H9 (cell line): ENCODE data around the gene HIPK2. TPM values are rescaled to one million over a fixed set of nuclear protein-coding genes. Genes with fewer than 3 reads are reported as not detected.
A peak's percentile ranks its signal among the peaks of the same experiment; 100 is the strongest.

Source experiments
- DNase-seq: peaks from one replicate; pipeline ENCODE4 v3.0.0-alpha.2; 2017
- H2AFZ ChIP-seq: one replicate; pipeline ENCODE4 v1.6.1; 2013; ENCODE audit warnings: mild to moderate bottlenecking, low read length, control low read depth, moderate library complexity
- H2AK5ac ChIP-seq: 2 replicates; pipeline ENCODE4 v1.6.1; 2013; ENCODE audit warnings: low read length, control low read depth, mixed read lengths; ENCODE audit not compliant: insufficient read length
- H2BK120ac ChIP-seq: one replicate; pipeline ENCODE4 v1.6.1; 2013; ENCODE audit warnings: low read depth, mild to moderate bottlenecking, low read length, control low read depth, inconsistent platforms; ENCODE audit not compliant: poor library complexity, severe bottlenecking
- H2BK12ac ChIP-seq: 2 replicates; pipeline ENCODE4 v1.6.1; 2013; ENCODE audit warnings: low read length, control low read depth, mixed read lengths, low read depth; ENCODE audit not compliant: insufficient read length
- H2BK15ac ChIP-seq: 2 replicates; pipeline ENCODE4 v1.6.1; 2013; ENCODE audit warnings: low read depth, low read length, control low read depth
- H2BK20ac ChIP-seq: one replicate; pipeline ENCODE4 v1.6.1; 2013; ENCODE audit warnings: low read depth, mild to moderate bottlenecking, low read length, control low read depth, inconsistent platforms; ENCODE audit not compliant: poor library complexity, severe bottlenecking
- H2BK5ac ChIP-seq: 2 replicates; pipeline ENCODE4 v1.6.1; 2013; ENCODE audit warnings: low read length, control low read depth, mixed read lengths; ENCODE audit not compliant: insufficient read length
- H3K14ac ChIP-seq: 2 replicates; pipeline ENCODE4 v1.6.1; 2013; ENCODE audit warnings: low read length, control low read depth; ENCODE audit not compliant: insufficient read depth
- H3K18ac ChIP-seq: 2 replicates; pipeline ENCODE4 v1.6.1; 2013; ENCODE audit warnings: low read depth, mild to moderate bottlenecking, mixed read lengths, low read length, control low read depth; ENCODE audit not compliant: insufficient read length
- H3K23ac ChIP-seq: 2 replicates; pipeline ENCODE4 v1.6.1; 2013; ENCODE audit warnings: low read length, control low read depth, mixed read lengths, low read depth; ENCODE audit not compliant: insufficient read length
- H3K23me2 ChIP-seq: 2 replicates; pipeline ENCODE4 v1.6.1; 2013; ENCODE audit warnings: low read depth, mild to moderate bottlenecking, mixed read lengths, low read length, control low read depth; ENCODE audit not compliant: insufficient read length, poor library complexity, severe bottlenecking
- H3K27ac ChIP-seq: 2 replicates; pipeline ENCODE4 v1.5.1; 2013; ENCODE audit warnings: low read length, control low read depth, mixed read lengths, low read depth; ENCODE audit not compliant: insufficient read length
- H3K27me3 ChIP-seq: 2 replicates; pipeline ENCODE4 v1.6.1; 2013; ENCODE audit warnings: low read length, control low read depth, inconsistent platforms; ENCODE audit not compliant: insufficient read depth
- H3K4ac ChIP-seq: 2 replicates; pipeline ENCODE4 v1.6.1; 2013; ENCODE audit warnings: low read depth, mild to moderate bottlenecking, control low read depth, inconsistent platforms, low read length, moderate library complexity
- H3K4me1 ChIP-seq: 2 replicates; pipeline ENCODE4 v1.6.1; 2013; ENCODE audit warnings: low read length, control low read depth, inconsistent platforms; ENCODE audit not compliant: insufficient read depth
- H3K4me2 ChIP-seq: 2 replicates; pipeline ENCODE4 v1.6.1; 2013; ENCODE audit warnings: low read length, control low read depth, mixed read lengths; ENCODE audit not compliant: insufficient read length, insufficient read depth
- H3K56ac ChIP-seq: 2 replicates; pipeline ENCODE4 v1.6.1; 2013; ENCODE audit warnings: low read depth, mild to moderate bottlenecking, mixed read lengths, low read length, control low read depth; ENCODE audit not compliant: insufficient read length
- H3K79me1 ChIP-seq: 2 replicates; pipeline ENCODE4 v1.6.1; 2013; ENCODE audit warnings: low read depth, mild to moderate bottlenecking, moderate library complexity, low read length, control low read depth, inconsistent platforms; ENCODE audit not compliant: insufficient read depth, poor library complexity, severe bottlenecking
- H3K79me2 ChIP-seq: 2 replicates; pipeline ENCODE4 v1.6.1; 2013; ENCODE audit warnings: low read length, control low read depth, inconsistent platforms; ENCODE audit not compliant: insufficient read depth
- H3K9ac ChIP-seq: 2 replicates; pipeline ENCODE4 v1.6.1; 2013; ENCODE audit warnings: low read length, control low read depth, mixed read lengths; ENCODE audit not compliant: insufficient read length; ENCODE audit errors: extremely low read depth
- H3K9me3 ChIP-seq: one replicate; pipeline ENCODE4 v1.6.1; 2013; ENCODE audit warnings: low read depth, low read length, inconsistent platforms; ENCODE audit not compliant: control insufficient read depth
- H3T11ph ChIP-seq: one replicate; pipeline ENCODE4 v1.6.1; 2013; ENCODE audit warnings: mild to moderate bottlenecking, low read length, control low read depth, inconsistent platforms
- H4K20me1 ChIP-seq: one replicate; pipeline ENCODE4 v1.6.1; 2013; ENCODE audit not compliant: control insufficient read depth, insufficient read length, insufficient read depth
- H4K5ac ChIP-seq: 2 replicates; pipeline ENCODE4 v1.6.1; 2013; ENCODE audit warnings: low read depth, mild to moderate bottlenecking, mixed read lengths, low read length, control low read depth; ENCODE audit not compliant: insufficient read length
- H4K8ac ChIP-seq: replicated peaks from 2 replicates; pipeline ENCODE4 v1.6.1; 2013; ENCODE audit warnings: low read length, control low read depth, mixed read lengths, low read depth; ENCODE audit not compliant: insufficient read length
- H4K91ac ChIP-seq: 2 replicates; pipeline ENCODE4 v1.6.1; 2013; ENCODE audit warnings: low read depth, mild to moderate bottlenecking, moderate library complexity, mixed read lengths, low read length, control low read depth; ENCODE audit not compliant: insufficient read length
- H3K27ac Mint-ChIP-seq, 3 experiments: 2 replicates in 2 of 3; 3 replicates in 1 of 3; pipeline ENCODE4 v1.8.0; 2020 to 2021; ENCODE audit warnings: mixed read lengths in 3 of 3, mild to moderate bottlenecking in 1 of 3, moderate library complexity in 1 of 3
- H3K27me3 Mint-ChIP-seq: 2 replicates; pipeline ENCODE4 v1.8.0; 2021; ENCODE audit warnings: low read depth, mild to moderate bottlenecking, moderate library complexity, mixed read lengths
- H3K36me3 Mint-ChIP-seq, 3 experiments: 2 replicates in 2 of 3; 3 replicates in 1 of 3; pipeline ENCODE4 v1.8.0; 2020 to 2021; ENCODE audit warnings: low read depth in 3 of 3, mixed read lengths in 3 of 3; ENCODE audit not compliant: insufficient read depth in 1 of 3
- H3K4me1 Mint-ChIP-seq, 2 experiments: 2 replicates each; pipeline ENCODE4 v1.8.0; 2020; ENCODE audit warnings: mixed read lengths in 2 of 2
- H3K4me3 Mint-ChIP-seq, 2 experiments: 2 replicates in 1 of 2; 3 replicates in 1 of 2; pipeline ENCODE4 v1.8.0; 2020 to 2021; ENCODE audit warnings: mild to moderate bottlenecking in 2 of 2, mixed read lengths in 2 of 2, moderate library complexity in 1 of 2
- H3K9me3 Mint-ChIP-seq, 2 experiments: 2 replicates in 1 of 2; 3 replicates in 1 of 2; pipeline ENCODE4 v1.8.0; 2020; ENCODE audit warnings: mild to moderate bottlenecking in 2 of 2, mixed read lengths in 2 of 2, moderate library complexity in 1 of 2
- WGBS: extraction: QIAGEN DNeasy Blood & Tissue Kit; methylation state at CpG from one replicate; pipeline ENCODE4 v1.1.7; 2013; ENCODE audit warnings: missing lambda C conversion rate, low lambda C conversion rate, mixed read lengths; ENCODE audit not compliant: insufficient read length; ENCODE audit errors: extremely low coverage; 5-methylcytosine and 5-hydroxymethylcytosine counted together
- total RNA-seq: library from RNA; stranded (reverse); gene quantifications from 2 replicates; pipeline ENCODE4 v1.2.1, GENCODE V29; 2021
- TF ChIP-seq, protein P1 (sequence below): fragments of 200-600 bp; sonication (generic); conservative IDR thresholded peaks from 3 replicates; pipeline ENCODE4 v1.8.0; 2021; ENCODE audit warnings: antibody characterized with exemption, mild to moderate bottlenecking

Gene HIPK2
- total RNA-seq, 1 experiment from 2014 or later = 21.9 TPM

DNA sequence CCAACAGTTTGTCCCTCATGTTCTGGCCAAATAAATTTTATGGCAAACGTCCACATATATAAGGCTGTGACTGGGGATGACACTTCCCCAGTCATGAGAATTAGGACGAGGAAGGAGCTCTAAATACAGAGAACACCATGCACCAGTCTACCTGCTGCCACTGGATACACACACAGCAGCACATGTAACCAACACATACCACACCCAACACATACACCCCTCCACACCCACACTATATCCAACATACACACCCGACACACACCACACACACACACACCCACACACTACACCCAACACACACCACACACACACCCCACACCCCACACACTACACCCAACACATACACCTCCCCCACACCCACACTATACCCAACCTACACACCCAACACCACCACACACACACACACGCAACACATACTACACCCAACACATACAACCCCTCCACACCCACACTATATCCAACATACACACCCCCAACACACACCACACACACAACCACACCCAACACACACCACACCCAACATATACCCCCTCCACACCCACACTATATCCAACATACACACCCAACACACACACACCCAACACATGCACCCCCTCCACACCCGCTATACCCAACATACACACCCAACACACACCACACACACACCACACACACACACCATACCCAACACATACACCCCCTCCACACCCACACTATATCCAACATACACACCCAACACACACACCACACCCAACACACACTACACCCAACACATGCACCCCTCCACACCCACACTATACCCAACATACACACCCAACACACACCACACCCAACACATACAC is 74.1 kb downstream of the HIPK2 start:
- Histone ChIP-seq H3K23me2 (no peaks in the 10 kb centered on the region), H3K79me1 (no peaks in the 10 kb centered on the region), H3K14ac (no peak overlapping the region), H3K4me1 (no peaks in the 10 kb centered on the region), H2BK12ac (no peak overlapping the region), H2BK15ac (no peak overlapping the region), H3K56ac (no peak overlapping the region), H2BK20ac (no peak overlapping the region), H4K5ac (no peak overlapping the region), H3K27me3 (no peaks in the 10 kb centered on the region), H3K79me2 (no peaks in the 10 kb centered on the region), H4K8ac (no peak overlapping the region), H2AK5ac (no peak overlapping the region), H4K20me1 (no peaks in the 10 kb centered on the region), H3K18ac (no peak overlapping the region), H2BK5ac (no peak overlapping the region), H3K4ac (no peak overlapping the region), H3K9me3 (no peaks in the 10 kb centered on the region), H4K91ac (no peak overlapping the region), H3K9ac (no peak overlapping the region), H3K4me2 (no peak overlapping the region), H2AFZ (no peak overlapping the region), H3T11ph (no peak overlapping the region), H2BK120ac (no peak overlapping the region), H3K27ac (no peak overlapping the region), H3K23ac (no peak overlapping the region)
- Mint-ChIP-seq H3K27me3 (no peaks in the 10 kb centered on the region), H3K9me3 (no peaks in the 10 kb centered on the region), H3K27ac (peak overlapping the region in 1 of 3 experiments; percentile 28; a peak in 1 of 7 replicates), H3K36me3 (no peaks in the 10 kb centered on the region), H3K4me1 (peaks cover 27 to 34% of the 10 kb centered on the region in 2 experiments), H3K4me3 (no peak overlapping the region; a peak in 1 of 5 replicates)
- WGBS = 100% methylated on average over 3 of the region's 5 CpGs
- DNase-seq = no peak
- TF ChIP-seq, protein P1, sequence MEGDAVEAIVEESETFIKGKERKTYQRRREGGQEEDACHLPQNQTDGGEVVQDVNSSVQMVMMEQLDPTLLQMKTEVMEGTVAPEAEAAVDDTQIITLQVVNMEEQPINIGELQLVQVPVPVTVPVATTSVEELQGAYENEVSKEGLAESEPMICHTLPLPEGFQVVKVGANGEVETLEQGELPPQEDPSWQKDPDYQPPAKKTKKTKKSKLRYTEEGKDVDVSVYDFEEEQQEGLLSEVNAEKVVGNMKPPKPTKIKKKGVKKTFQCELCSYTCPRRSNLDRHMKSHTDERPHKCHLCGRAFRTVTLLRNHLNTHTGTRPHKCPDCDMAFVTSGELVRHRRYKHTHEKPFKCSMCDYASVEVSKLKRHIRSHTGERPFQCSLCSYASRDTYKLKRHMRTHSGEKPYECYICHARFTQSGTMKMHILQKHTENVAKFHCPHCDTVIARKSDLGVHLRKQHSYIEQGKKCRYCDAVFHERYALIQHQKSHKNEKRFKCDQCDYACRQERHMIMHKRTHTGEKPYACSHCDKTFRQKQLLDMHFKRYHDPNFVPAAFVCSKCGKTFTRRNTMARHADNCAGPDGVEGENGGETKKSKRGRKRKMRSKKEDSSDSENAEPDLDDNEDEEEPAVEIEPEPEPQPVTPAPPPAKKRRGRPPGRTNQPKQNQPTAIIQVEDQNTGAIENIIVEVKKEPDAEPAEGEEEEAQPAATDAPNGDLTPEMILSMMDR = no peak
